ENCODE data around the gene MCM9. TPM values are rescaled to one million over a fixed set of nuclear protein-coding genes. Genes with fewer than 3 reads are reported as not detected.

Gene MCM9
- total and polyA plus RNA-seq, 2 of the 13 experiments (the other 11 are each of a cell fraction or from before 2014, with no cell fraction given): 3.8 to 17.2 TPM

DNA sequence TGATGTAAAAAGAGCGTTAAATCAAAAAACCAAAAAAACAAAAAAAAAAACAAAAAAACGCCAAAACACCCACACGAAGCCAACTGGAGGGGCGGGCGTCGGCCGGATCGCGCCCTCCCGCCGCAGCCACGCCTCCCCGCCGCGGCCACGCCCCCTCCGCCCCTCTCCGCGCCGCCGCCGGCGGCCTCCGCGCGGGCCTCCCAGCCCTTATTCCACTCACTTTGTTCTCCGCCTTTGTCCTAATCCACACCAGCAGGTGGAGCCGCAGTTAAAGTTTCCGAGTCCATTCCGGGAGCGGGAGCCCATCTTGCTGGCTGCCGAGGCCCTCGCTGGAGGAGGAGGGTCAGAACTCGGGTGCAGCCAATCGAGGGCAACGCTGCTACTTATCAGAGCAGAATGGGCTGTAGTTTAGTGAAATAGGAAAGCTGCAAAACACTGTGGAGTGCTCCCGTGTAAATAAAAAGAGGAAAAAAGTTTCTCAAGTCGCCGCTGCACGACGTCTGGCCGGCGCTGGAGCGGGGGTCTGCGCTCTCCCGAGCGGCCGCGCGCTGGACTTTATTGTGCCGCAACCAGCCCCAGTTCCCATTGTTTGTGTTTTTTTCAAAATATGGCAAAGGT is 41.0 kb downstream of the MCM9 start, which contains the start of gene ASF1A (continued):
- TF ChIP-seq ZNF543 (CRISPR knock-in tag; IDR thresholded peaks at IDR 0.05) (no peak), E2F1 (CRISPR knock-in tag; IDR thresholded peaks at IDR 0.05) (no peak; the same call in 1 of the 2 replicates), ZNF605 (CRISPR knock-in tag; IDR thresholded peaks at IDR 0.05) (peak; percentile 69), ZNF264 (CRISPR knock-in tag; IDR thresholded peaks at IDR 0.05) (peak; percentile 28; the same call in 1 of the 2 replicates), ZNF34 (CRISPR knock-in tag; IDR thresholded peaks at IDR 0.05; ENCODE audit: borderline replicate concordance) (0 out of 2 replicates have a peak, but pooled peaks have one; percentile 44), HOXA5 (CRISPR knock-in tag; IDR thresholded peaks at IDR 0.05) (0 out of 2 replicates have a peak, but pooled peaks have one; percentile 42), ZSCAN12 (CRISPR knock-in tag; IDR thresholded peaks at IDR 0.05) (no peak), GATA4 (IDR thresholded peaks at IDR 0.05; ENCODE audit: borderline replicate concordance, low read depth) (peak; percentile 12; the same call in 1 of the 2 replicates), ZNF414 (CRISPR knock-in tag; IDR thresholded peaks at IDR 0.05) (0 out of 2 replicates have a peak, but pooled peaks have one; percentile 17), ZBTB14 (CRISPR knock-in tag; IDR thresholded peaks at IDR 0.05) (peak; percentile 48; the same call in 1 of the 2 replicates), ZNF550 (CRISPR knock-in tag; IDR thresholded peaks at IDR 0.05; ENCODE audit: borderline replicate concordance) (0 out of 2 replicates have a peak, but pooled peaks have one; percentile 40), JUNB (CRISPR knock-in tag; IDR thresholded peaks at IDR 0.05; ENCODE audit: borderline replicate concordance) (0 out of 2 replicates have a peak, but pooled peaks have one; percentile 31), ZNF615 (CRISPR knock-in tag; IDR thresholded peaks at IDR 0.05; ENCODE audit: borderline replicate concordance) (0 out of 2 replicates have a peak, but pooled peaks have one; percentile 59), ATF4 (CRISPR knock-in tag; IDR thresholded peaks at IDR 0.05) (peak in 1 of 2 experiments; percentile 33; a peak in 1 of 4 replicates), MTF2 (CRISPR knock-in tag; IDR thresholded peaks at IDR 0.05; ENCODE audit: borderline replicate concordance) (no peak), ZSCAN30 (CRISPR knock-in tag; IDR thresholded peaks at IDR 0.05) (no peak), ZFYVE20 (CRISPR knock-in tag; IDR thresholded peaks at IDR 0.05; ENCODE audit: borderline replicate concordance, low read depth) (no peak), CHCHD3 (CRISPR knock-in tag; IDR thresholded peaks at IDR 0.05) (no peak), ZNF816 (CRISPR knock-in tag; IDR thresholded peaks at IDR 0.05; ENCODE audit: borderline replicate concordance) (peak; percentile 94; the same call in 1 of the 2 replicates), REL (CRISPR knock-in tag; conservative IDR thresholded peaks at IDR 0.05) (peak; percentile 70; the same call in 1 of the 2 replicates), SAP130 (CRISPR knock-in tag; IDR thresholded peaks at IDR 0.05; ENCODE audit: low read depth) (peak; percentile 88)
- TF ChIP-seq, protein P1, sequence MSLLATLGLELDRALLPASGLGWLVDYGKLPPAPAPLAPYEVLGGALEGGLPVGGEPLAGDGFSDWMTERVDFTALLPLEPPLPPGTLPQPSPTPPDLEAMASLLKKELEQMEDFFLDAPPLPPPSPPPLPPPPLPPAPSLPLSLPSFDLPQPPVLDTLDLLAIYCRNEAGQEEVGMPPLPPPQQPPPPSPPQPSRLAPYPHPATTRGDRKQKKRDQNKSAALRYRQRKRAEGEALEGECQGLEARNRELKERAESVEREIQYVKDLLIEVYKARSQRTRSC (CRISPR knock-in tag; IDR thresholded peaks at IDR 0.05; ENCODE audit: low read depth): no peak
